C4-2B (cell line): ENCODE data around the gene ANXA3.

ENCODE experiments used
- H3K27ac ChIP-seq: fragments of 450-650 bp; 2 replicates; pipeline ENCODE4 v1.5.1; 2017
- ZFX ChIP-seq: fragments of 450-650 bp; IDR thresholded peaks from 2 replicates; pipeline ENCODE4 v1.6.1; 2017
- TF ChIP-seq, protein P1 (sequence below): fragments of 450-650 bp; conservative IDR thresholded peaks from 2 replicates; pipeline ENCODE4 v1.5.1; 2017; ENCODE audit warnings: mild to moderate bottlenecking

ANXA3 gene

DNA sequence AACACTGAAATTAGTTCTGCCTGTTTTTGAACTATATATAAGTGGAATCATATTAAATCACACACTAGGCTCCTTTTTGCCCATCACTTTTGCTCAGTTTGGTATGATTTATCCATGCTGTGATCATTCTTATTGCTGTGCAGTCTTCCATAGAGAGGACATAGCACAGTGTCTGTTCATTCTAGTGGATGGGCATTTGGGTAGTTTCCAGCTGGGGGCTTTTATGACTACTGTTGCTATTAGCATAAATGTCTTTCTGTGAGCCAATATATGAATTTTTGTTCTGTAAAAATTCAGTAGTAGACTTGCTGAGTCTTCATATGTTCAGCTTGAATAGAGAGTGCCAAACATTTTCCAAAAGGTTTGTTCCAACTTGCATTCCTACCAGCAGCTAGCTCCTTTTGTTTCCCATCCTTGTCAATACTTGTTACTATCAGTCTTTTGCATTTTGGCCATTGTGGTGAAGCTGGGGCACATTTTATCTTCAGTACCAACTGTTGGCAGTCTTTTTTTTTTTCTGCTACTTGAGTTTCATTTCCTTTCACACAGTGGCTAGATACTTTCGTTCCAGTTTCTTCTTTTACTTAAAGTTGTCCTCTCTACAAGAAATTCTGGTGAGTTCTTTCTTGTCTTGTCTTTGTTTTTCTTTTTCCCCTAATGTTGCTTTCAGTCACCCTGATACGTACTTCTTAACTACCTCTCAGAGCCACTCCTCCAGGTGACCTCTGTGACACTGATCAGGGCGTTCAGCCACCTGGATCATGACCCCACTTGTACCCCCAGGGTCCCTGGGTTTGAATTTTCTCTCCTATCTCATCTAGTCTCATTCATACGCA is 87.0 kb downstream of the ANXA3 start:
- no peak for TF ChIP-seq ZFX
- no peak overlapping the region for H3K27ac ChIP-seq

DNA sequence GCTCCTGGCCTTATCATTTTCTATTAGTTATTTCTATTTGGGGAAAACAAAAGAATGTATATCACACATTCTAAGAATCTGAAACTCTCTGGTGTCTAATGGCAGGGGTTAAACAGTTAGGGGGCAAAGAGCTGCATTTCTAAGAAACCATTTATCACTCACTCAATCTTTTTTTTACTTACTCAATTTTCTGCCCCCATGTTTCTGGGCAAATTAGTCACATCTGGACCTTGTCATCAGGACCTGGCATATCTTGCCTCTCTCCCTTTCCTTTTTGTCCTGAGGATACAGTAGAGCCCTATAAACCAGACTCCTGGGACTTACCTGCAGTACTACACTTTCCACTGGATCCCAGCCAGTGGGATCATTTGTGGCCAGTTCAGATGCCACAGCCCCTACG is 89.1 kb downstream of the ANXA3 start:
- TF ChIP-seq, protein P1, sequence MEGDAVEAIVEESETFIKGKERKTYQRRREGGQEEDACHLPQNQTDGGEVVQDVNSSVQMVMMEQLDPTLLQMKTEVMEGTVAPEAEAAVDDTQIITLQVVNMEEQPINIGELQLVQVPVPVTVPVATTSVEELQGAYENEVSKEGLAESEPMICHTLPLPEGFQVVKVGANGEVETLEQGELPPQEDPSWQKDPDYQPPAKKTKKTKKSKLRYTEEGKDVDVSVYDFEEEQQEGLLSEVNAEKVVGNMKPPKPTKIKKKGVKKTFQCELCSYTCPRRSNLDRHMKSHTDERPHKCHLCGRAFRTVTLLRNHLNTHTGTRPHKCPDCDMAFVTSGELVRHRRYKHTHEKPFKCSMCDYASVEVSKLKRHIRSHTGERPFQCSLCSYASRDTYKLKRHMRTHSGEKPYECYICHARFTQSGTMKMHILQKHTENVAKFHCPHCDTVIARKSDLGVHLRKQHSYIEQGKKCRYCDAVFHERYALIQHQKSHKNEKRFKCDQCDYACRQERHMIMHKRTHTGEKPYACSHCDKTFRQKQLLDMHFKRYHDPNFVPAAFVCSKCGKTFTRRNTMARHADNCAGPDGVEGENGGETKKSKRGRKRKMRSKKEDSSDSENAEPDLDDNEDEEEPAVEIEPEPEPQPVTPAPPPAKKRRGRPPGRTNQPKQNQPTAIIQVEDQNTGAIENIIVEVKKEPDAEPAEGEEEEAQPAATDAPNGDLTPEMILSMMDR = no peak
- H3K27ac ChIP-seq = no peak overlapping the region

DNA sequence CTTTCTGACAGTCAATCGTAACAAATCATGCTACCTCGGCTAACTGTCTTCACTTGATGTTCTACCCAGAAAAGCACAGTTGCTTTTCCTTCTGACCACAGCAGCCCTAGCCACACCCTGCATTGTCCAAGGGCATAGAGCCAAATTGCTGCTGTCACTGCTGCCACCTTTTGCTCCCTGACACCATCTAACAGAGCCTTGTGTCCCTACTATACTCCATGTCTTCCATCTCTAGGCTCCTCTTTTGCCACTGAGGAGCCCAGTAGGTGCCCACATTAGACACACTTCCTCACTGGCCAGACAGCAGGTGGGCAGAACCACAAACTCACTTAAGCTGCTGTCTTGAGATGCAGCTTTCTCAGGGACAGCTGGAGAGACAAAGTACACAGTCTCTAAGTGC is 91.4 kb downstream of the ANXA3 start:
- no peak overlapping the region for H3K27ac ChIP-seq
- TF ChIP-seq, protein P1 = no peak
- TF ChIP-seq ZFX = no peak

DNA sequence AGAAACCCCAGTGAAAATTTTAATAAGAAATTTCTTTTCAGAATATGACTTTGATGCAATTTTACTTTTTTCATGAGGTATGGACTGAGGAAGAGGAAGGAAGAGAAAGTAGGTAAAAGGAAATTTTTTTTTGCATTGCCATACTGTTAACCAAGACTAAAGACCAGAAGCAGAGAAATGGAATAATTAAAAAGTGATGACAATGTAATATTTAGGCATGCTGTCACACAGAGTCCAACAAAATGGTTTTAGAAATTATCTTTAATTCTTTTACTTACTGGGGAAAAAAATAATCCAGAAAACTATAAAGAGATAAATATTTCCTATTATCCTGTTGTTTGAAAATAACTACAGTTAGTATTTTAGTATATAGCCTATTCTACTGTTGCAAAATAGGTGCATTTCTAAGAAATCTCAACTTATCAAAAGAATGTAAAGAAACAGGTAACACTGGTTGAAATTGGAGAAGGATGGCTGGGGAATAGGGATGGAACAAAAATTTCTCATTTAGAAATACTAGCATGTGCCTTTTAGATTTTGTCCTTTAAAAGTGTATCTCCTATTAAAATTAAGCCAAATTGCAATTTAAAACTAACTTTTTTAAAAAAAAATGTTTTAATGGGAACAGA is 92.6 kb downstream of the ANXA3 start:
- TF ChIP-seq ZFX = no peak
- TF ChIP-seq, protein P1 = no peak
- H3K27ac ChIP-seq = no peak overlapping the region

DNA sequence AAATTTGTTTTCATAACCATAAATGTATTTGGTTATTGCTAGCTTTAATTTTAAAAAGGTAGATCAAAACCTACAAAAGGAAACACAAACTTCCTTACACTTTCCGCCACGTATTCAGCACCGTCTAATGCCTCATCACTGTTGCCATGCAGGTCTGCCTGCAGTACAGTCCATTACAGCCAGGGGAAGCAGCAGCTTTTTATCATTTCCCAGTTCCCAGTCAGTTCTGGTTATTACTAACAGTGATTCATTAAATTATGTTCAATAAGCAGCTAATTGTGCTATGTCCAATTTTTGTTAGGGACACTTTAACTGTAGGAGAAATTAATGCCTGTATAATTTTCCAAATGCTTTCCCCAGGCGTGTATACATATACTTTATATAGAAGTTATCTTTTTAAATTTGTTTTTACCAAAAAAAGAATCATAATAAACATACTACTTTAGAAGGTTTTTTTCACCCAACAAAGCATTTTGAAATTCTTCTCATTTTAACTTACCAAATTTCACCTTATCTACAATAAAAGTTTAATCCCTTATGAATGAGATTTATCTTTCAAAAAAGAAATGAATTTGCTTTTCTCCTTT is 93.3 kb downstream of the ANXA3 start:
- no peak overlapping the region for H3K27ac ChIP-seq
- no peak for TF ChIP-seq ZFX
- TF ChIP-seq, protein P1 = peak; percentile 82

DNA sequence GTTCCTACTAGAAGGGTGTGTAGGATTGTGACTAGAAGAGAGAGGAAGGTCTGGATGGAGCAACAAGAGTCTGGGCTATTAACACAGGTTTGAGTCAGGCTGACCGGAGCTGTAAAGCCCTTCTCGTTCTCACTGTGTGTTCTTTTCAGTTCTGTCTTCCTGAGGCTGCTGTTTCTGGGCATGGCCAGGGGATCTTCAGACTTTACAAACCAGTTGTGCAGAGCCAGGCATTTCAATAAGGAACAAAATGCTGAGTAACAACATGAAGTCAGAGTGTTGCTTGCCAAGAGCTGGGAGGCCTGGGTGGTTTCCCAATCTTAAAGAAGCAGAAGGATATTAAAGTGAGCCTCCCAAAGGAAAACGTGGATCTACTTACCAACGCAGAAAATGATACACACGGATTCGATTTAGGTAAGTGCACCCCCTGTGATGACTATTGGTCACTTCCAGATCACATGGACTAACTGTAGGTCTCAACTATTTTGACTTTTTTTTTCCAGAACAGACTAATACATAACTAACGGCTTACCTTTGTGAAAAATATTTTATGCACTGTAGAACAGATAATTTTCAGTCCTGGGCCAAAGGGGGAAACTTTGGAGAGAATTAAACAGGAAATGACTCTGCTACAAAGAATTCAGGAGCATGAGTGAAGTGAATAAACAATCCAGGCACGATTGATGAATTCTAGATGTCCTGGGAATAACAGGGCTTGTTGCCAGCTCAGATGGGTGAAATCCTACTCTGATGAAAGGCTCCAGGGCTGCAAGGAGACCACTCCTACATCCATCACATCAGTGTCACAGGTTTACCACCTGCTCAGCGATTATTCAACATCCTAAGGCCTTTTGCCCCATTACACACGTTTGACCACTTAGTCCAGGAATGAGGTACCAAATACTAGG is 94.5 kb downstream of the ANXA3 start:
- no peak for TF ChIP-seq ZFX
- TF ChIP-seq, protein P1 = no peak

DNA sequence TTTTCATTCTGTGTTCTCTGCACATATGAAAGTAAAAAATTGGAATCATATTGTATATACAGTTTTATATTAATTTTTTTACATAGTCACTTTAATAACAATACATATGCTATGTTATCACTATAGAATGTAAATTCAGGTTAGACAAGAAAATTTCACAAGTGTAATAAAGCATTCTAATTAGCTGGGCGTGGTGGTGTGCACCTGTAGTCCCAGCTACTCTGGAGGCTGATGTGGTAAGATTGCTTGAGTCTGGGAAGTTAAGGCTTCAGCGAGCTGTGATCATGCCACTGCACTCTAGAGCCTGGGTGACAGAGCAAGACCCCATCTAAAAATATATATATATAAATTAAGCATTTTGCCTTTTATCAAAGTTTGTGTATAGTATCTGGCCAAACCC is 95.7 kb downstream of the ANXA3 start:
- TF ChIP-seq ZFX = no peak
- TF ChIP-seq, protein P1 = no peak
- H3K27ac ChIP-seq = no peak overlapping the region

More for the DNA sequence above, 94.5 kb downstream of the ANXA3 start:
- H3K27ac ChIP-seq = peak overlapping the region; percentile 55; the same call in 1 of the 2 replicates
